GM12873 (cell line): ENCODE measurements around the gene TNFRSF12A.

Source experiments
- TF ChIP-seq, protein P1 (sequence below): IDR thresholded peaks from 2 replicates; pipeline ENCODE4 v1.5.1; 2012; ENCODE audit warnings: low read depth, mild to moderate bottlenecking, moderate library complexity, low read length, control low read depth; ENCODE audit not compliant: insufficient read depth; ENCODE audit errors: missing control alignments

Gene TNFRSF12A

DNA sequence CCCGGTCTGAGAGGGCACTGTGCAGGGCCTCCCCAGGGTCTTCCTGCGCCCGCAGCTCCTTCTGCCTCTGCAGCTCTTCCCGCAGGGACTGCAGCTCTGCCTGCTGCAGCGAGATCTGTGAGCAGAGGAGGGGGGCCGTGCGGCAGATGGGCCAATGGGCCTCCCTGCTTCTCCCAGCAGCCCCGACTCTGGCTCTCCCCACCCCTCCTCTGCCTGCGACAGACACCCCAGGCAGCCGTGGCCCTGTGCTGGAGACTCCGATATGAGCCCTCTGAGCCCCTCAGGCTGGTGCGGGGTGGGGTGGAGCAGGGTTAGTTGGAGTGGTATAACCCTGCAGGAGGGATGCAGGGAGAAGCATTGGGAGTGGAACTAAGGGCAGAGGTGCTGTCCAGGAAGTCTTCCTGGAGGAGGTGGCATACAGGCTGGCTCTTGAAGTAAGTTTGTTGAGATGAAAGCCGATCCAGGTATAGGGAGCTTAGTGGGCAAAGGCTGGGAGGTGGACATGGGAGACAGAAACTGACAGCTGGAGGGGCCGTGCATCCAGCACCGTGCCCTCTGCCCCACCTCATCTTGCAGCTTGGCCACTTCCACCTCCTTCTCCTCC lies 8.7 kb downstream of the TNFRSF12A start:
- TF ChIP-seq, protein P1, sequence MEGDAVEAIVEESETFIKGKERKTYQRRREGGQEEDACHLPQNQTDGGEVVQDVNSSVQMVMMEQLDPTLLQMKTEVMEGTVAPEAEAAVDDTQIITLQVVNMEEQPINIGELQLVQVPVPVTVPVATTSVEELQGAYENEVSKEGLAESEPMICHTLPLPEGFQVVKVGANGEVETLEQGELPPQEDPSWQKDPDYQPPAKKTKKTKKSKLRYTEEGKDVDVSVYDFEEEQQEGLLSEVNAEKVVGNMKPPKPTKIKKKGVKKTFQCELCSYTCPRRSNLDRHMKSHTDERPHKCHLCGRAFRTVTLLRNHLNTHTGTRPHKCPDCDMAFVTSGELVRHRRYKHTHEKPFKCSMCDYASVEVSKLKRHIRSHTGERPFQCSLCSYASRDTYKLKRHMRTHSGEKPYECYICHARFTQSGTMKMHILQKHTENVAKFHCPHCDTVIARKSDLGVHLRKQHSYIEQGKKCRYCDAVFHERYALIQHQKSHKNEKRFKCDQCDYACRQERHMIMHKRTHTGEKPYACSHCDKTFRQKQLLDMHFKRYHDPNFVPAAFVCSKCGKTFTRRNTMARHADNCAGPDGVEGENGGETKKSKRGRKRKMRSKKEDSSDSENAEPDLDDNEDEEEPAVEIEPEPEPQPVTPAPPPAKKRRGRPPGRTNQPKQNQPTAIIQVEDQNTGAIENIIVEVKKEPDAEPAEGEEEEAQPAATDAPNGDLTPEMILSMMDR: no peak

DNA sequence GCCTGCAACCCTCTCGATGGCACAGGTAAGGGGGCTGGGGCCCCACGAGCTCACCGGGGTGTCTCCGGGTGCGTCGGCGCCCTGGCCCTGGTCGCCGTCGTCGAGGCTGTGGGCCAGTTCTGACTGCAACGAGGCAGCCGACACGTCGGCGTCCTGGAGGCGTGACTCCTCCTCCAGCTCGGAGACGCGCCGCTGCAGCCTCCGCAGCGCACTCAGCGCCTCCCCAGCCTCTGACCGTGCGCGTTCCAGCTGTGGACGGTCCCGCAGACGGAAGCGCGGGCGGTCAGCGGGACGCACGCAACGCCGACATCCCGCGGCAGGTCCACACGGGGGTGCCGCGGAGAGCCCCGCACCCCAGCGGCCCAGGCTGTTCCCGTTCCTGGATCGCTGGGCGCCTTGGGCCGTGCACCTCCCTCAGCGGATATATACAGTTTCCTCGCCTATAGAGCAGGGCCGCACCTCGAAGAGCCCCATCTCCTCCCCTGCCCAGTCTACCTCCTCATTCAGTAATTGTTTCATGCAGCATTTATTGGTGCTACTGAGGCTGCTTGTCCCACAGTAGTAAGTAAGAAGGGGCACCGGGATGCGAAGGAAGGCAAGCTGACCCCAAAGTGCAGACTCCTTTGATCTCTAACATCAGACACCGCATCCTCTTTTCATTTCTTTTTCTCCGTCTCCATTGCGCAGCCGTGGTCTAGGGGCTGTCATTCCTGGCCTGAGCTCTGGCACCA lies 9.5 kb downstream of the TNFRSF12A start:
- TF ChIP-seq, protein P1: no peak

DNA sequence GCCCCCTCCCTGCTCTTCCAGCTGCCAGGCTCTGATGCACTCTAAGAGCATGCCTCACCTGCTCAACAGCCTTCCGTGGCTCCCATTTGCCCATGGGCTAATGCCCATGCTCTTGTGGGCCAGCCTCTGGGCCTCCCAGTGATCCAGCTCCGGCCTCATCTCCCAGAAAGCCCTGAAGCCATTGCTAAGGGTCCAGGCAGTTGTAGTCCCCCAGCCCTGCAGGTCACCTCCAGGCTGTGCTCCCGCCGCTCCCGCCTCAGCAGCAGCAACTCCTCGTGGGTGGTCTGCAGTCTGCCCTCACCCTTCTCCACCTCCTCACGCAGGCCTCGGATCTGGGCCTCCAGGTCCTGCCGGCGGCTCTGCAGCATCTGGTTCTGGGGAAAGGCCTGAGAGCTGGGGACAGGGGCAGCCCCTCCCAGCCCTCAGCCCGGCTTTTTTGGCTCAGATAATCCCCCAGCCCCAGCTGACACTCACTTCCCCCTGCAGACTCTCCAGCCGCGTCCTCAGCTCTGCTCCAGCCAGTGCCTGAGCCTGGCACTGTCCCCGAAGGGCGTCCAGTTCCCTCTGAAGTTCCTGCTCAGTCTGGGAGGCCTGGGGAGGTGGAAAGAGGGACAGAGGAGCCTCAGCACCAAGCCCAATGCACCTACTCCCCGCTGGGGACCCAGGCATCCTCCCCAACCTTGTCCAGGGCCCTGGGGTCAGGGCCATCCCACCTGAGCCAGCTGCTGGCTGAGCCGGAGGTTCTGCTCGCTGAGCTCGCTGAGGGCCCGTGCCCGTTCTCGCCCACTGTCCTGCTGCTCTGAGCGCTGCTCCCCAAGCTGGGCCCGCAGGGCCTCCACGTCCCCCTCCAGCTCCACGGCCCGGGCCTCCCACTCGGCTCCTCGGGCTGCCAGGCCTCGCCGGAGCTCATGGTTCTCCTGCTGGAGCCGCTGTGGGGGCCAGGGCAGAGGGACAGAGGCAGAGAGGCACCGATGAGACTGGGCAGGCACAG lies 10.3 kb downstream of the TNFRSF12A start:
- TF ChIP-seq, protein P1: no peak

DNA sequence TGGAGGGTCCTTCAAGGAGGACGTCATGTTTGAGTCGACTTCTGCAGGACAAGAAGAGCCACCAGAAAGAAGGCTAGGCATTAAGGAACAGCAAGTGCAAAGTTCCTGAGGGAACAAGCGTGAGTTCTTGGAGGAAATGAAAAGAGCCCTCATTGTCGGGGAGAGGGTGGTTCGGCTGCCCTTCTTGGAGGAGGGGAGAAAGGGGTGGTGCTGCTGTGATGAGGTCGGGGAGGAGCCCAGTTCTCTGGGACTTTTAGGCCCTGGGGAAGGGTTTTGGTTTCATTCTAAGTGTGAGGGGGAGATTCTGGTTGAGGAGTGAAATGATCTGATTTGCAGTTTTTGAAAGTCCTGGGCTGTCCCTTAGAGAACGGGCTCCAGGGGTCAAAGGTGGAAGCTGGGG lies 12.5 kb downstream of the TNFRSF12A start:
- TF ChIP-seq, protein P1: no peak

DNA sequence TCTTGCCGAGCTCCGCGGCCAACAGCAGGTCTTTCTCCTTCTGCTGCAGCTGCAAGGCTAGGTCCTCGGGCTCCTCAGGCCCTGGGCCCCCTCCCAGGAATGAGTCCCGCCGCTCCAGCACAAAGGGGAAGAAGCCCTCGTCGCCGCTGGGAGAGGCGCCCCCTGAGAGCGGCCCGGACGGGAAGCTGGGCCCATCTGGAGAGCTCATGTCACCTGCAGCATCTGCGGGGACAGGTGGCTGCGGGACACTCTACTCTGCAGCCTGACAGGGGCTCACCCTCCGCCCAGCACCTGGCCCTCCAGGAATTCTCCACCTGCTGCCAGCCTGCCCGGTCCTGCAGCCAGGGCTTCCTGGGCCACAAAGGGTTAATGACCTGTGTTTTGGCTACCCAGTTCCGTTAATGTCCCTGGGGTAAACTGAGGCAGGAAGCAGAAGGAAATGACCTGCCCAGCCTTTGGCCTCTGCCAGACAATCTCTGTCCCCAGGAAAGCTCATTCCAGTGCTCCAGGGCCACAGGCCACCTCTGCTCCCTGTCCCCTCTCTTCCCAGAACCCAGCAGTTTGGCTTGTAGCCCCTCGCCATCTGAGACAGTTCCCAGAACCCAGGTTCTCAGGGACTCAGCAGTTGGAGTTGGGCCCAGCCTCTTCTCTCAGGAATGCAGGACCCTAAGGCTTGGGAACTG lies 15.3 kb downstream of the TNFRSF12A start:
- TF ChIP-seq, protein P1: no peak

DNA sequence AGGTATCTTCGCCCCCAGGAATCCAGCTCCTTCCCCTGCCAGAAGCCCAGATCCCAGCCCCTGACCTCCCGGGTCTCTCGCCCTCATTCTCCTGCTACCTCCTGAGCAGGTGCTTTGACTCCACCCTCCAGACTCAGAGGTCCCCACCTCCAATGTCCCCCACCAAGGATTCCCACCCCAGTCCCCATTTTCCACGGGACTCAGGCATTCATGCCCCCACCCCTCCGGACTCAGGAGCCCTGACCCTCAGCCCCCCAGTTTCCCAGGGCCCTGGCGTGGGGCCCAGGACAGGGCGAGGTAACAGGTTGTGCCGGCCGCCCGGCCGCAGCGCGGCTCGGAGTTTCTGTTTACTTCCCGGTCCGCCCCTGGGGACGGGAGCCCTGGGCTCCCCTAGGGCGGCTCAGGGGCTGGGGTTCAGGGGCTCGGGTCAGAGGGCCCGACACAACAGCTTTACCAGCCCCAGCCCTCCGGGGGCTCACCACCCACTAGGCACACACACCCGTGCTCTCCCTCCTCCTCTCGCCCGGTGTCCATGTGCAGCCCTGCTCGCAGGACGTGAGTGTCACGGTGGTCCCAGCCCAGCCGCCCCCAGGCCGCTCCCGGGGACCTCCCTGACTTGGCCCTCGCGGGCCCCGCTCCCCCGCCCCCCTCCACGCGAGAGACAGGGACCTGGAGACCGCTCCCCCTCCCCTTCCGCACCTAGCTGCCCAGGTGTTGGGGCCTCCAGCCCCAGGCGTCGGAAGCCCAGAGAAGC lies 16.0 kb downstream of the TNFRSF12A start:
- TF ChIP-seq, protein P1: no peak
